EL (cell line): ENCODE results near the gene SLC66A1.
"Not testable (repeated sequence)": the region's sequence is repeated elsewhere in the genome, so short reads cannot be mapped to it uniquely, and the experiment has no call there.

ENCODE experiments used
- DNase-seq: peaks from one replicate; pipeline ENCODE4 v3.0.0-alpha.2; 2016

SLC66A1 gene

GRCh38 chr1:19311931-19312781, at the start of gene SLC66A1, which contains the start of gene AKR7A2:
SLC66A1 (plus strand) TSS chr1:19312326; CDS start chr1:19317678, 5,352 bp downstream.
AKR7A2 (minus strand) TSS chr1:19312144; CDS start chr1:19312124, 20 bp downstream.
- DNase-seq, result peak; percentile 93

GRCh38 chr1:19262744-19263143, 49.4 kb upstream of the SLC66A1 start:
- DNase-seq, result no peak

GRCh38 chr1:19268445-19268844, 43.7 kb upstream of the SLC66A1 start:
- DNase-seq, result no peak

GRCh38 chr1:19269427-19270342, 42.4 kb upstream of the SLC66A1 start:
- peak; percentile 40 for DNase-seq

GRCh38 chr1:19270343-19270730, 41.8 kb upstream of the SLC66A1 start:
- DNase-seq, result not testable (repeated sequence)

- no peak for DNase-seq
These were observed 40.1 kb upstream of the SLC66A1 start for GRCh38 chr1:19272064-19272463.

- DNase-seq, result no peak
These were observed 38.9 kb upstream of the SLC66A1 start for GRCh38 chr1:19273106-19273843.

GRCh38 chr1:19273844-19274531, 38.1 kb upstream of the SLC66A1 start:
- DNase-seq, result not testable (repeated sequence)

GRCh38 chr1:19274636-19275035, 37.5 kb upstream of the SLC66A1 start:
- no peak for DNase-seq

- no peak for DNase-seq
These were observed 28.2 kb upstream of the SLC66A1 start for GRCh38 chr1:19283891-19284290.

- no peak for DNase-seq
These were observed 27.2 kb upstream of the SLC66A1 start for GRCh38 chr1:19284881-19285280.

GRCh38 chr1:19285366-19285765, 26.8 kb upstream of the SLC66A1 start:
- DNase-seq, result not testable (repeated sequence)

- not testable (repeated sequence) for DNase-seq
These were observed 26.3 kb upstream of the SLC66A1 start for GRCh38 chr1:19285807-19286206.

GRCh38 chr1:19287436-19288185, 24.5 kb upstream of the SLC66A1 start:
- no peak for DNase-seq

- DNase-seq, result peak; percentile 30
These were observed 23.5 kb upstream of the SLC66A1 start, which contains the start of gene AKR7A3 for GRCh38 chr1:19288324-19289241. AKR7A3 (minus strand) TSS chr1:19288770; CDS start chr1:19288709, 61 bp downstream.

GRCh38 chr1:19289244-19289643, 22.9 kb upstream of the SLC66A1 start:
- no peak for DNase-seq

- no peak for DNase-seq
These were observed 17.5 kb upstream of the SLC66A1 start for GRCh38 chr1:19294638-19295037.

- DNase-seq, result no peak
These were observed 11.9 kb upstream of the SLC66A1 start for GRCh38 chr1:19300211-19300610.

- not testable (repeated sequence) for DNase-seq
These were observed 8.0 kb upstream of the SLC66A1 start for GRCh38 chr1:19304081-19304480.

GRCh38 chr1:19305880-19306279, 6.2 kb upstream of the SLC66A1 start:
- no peak for DNase-seq
